ENCODE results near the gene KIF23.

DNA sequence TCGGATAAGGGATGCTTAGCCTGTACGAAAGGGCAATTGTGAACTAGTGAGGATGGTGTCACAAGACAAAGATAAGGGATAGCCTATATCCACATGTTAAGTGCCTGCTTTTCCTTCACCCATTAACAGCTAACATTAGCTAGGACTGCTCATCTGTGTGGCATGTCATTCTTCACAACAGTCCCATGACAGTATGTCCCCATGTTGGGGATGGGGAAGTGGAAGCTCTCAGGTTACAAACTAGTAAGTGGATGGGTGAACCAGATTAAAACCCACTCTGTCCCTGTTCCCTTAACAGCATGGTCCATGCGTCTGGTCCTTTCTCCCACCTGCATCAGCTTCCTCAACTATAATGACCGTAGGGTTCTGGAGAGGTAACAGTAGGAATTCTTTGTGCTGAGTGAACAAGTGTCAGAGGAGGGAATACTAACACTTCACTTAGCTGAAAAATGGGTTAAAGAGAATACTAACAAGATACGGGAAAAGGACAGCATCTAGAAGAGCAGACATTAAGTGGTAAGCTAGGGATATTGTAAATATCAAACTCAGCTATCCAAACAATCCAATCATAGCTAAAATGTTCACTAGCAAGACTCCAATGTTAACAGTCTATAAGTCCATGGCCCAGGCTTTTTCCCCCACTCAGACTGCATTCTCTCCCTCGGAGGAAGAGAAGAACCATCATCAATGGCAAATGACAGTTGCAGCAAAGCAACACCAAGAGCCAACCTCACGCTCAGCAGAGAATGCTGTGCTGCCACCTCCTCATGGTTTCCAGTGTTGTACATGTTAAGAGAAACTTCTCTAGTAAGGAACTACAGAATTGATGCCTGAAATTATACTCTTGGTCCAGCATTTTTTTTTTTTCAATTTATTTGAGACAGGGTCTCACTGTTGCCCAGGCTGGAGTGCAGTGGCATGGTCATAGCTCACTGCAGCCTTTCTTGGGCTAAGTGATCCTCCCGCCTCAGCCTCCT is 43.4 kb downstream of the KIF23 start:
- TF ChIP-seq EZH2 (IDR thresholded peaks at IDR 0.05; ENCODE audit: low read depth, unreplicated experiment), result no peak
- TF ChIP-seq, protein P1, sequence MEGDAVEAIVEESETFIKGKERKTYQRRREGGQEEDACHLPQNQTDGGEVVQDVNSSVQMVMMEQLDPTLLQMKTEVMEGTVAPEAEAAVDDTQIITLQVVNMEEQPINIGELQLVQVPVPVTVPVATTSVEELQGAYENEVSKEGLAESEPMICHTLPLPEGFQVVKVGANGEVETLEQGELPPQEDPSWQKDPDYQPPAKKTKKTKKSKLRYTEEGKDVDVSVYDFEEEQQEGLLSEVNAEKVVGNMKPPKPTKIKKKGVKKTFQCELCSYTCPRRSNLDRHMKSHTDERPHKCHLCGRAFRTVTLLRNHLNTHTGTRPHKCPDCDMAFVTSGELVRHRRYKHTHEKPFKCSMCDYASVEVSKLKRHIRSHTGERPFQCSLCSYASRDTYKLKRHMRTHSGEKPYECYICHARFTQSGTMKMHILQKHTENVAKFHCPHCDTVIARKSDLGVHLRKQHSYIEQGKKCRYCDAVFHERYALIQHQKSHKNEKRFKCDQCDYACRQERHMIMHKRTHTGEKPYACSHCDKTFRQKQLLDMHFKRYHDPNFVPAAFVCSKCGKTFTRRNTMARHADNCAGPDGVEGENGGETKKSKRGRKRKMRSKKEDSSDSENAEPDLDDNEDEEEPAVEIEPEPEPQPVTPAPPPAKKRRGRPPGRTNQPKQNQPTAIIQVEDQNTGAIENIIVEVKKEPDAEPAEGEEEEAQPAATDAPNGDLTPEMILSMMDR (conservative IDR thresholded peaks at IDR 0.05; ENCODE audit: low read depth in 2 of 2), result no peak
- TF ChIP-seq POLR2AphosphoS5 (IDR thresholded peaks at IDR 0.05; ENCODE audit: low read depth), result no peak; the same call in 1 of the 2 replicates
- TF ChIP-seq, protein P2, sequence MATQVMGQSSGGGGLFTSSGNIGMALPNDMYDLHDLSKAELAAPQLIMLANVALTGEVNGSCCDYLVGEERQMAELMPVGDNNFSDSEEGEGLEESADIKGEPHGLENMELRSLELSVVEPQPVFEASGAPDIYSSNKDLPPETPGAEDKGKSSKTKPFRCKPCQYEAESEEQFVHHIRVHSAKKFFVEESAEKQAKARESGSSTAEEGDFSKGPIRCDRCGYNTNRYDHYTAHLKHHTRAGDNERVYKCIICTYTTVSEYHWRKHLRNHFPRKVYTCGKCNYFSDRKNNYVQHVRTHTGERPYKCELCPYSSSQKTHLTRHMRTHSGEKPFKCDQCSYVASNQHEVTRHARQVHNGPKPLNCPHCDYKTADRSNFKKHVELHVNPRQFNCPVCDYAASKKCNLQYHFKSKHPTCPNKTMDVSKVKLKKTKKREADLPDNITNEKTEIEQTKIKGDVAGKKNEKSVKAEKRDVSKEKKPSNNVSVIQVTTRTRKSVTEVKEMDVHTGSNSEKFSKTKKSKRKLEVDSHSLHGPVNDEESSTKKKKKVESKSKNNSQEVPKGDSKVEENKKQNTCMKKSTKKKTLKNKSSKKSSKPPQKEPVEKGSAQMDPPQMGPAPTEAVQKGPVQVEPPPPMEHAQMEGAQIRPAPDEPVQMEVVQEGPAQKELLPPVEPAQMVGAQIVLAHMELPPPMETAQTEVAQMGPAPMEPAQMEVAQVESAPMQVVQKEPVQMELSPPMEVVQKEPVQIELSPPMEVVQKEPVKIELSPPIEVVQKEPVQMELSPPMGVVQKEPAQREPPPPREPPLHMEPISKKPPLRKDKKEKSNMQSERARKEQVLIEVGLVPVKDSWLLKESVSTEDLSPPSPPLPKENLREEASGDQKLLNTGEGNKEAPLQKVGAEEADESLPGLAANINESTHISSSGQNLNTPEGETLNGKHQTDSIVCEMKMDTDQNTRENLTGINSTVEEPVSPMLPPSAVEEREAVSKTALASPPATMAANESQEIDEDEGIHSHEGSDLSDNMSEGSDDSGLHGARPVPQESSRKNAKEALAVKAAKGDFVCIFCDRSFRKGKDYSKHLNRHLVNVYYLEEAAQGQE (IDR thresholded peaks at IDR 0.05; ENCODE audit: unreplicated experiment), result no peak
- no peak for TF ChIP-seq ZNF331 (CRISPR knock-in tag; IDR thresholded peaks at IDR 0.05; ENCODE audit: low read depth)
- no peak for TF ChIP-seq EZH2phosphoT487 (IDR thresholded peaks at IDR 0.05; ENCODE audit: unreplicated experiment)
- TF ChIP-seq CREB1 (CRISPR knock-in tag; IDR thresholded peaks at IDR 0.05; ENCODE audit: low read depth), result no peak
- no peak for TF ChIP-seq JUNB (IDR thresholded peaks at IDR 0.05; ENCODE audit: unreplicated experiment)
- TF ChIP-seq, protein P3, sequence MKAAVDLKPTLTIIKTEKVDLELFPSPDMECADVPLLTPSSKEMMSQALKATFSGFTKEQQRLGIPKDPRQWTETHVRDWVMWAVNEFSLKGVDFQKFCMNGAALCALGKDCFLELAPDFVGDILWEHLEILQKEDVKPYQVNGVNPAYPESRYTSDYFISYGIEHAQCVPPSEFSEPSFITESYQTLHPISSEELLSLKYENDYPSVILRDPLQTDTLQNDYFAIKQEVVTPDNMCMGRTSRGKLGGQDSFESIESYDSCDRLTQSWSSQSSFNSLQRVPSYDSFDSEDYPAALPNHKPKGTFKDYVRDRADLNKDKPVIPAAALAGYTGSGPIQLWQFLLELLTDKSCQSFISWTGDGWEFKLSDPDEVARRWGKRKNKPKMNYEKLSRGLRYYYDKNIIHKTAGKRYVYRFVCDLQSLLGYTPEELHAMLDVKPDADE (IDR thresholded peaks at IDR 0.05), result no peak
- TF ChIP-seq, protein P4, sequence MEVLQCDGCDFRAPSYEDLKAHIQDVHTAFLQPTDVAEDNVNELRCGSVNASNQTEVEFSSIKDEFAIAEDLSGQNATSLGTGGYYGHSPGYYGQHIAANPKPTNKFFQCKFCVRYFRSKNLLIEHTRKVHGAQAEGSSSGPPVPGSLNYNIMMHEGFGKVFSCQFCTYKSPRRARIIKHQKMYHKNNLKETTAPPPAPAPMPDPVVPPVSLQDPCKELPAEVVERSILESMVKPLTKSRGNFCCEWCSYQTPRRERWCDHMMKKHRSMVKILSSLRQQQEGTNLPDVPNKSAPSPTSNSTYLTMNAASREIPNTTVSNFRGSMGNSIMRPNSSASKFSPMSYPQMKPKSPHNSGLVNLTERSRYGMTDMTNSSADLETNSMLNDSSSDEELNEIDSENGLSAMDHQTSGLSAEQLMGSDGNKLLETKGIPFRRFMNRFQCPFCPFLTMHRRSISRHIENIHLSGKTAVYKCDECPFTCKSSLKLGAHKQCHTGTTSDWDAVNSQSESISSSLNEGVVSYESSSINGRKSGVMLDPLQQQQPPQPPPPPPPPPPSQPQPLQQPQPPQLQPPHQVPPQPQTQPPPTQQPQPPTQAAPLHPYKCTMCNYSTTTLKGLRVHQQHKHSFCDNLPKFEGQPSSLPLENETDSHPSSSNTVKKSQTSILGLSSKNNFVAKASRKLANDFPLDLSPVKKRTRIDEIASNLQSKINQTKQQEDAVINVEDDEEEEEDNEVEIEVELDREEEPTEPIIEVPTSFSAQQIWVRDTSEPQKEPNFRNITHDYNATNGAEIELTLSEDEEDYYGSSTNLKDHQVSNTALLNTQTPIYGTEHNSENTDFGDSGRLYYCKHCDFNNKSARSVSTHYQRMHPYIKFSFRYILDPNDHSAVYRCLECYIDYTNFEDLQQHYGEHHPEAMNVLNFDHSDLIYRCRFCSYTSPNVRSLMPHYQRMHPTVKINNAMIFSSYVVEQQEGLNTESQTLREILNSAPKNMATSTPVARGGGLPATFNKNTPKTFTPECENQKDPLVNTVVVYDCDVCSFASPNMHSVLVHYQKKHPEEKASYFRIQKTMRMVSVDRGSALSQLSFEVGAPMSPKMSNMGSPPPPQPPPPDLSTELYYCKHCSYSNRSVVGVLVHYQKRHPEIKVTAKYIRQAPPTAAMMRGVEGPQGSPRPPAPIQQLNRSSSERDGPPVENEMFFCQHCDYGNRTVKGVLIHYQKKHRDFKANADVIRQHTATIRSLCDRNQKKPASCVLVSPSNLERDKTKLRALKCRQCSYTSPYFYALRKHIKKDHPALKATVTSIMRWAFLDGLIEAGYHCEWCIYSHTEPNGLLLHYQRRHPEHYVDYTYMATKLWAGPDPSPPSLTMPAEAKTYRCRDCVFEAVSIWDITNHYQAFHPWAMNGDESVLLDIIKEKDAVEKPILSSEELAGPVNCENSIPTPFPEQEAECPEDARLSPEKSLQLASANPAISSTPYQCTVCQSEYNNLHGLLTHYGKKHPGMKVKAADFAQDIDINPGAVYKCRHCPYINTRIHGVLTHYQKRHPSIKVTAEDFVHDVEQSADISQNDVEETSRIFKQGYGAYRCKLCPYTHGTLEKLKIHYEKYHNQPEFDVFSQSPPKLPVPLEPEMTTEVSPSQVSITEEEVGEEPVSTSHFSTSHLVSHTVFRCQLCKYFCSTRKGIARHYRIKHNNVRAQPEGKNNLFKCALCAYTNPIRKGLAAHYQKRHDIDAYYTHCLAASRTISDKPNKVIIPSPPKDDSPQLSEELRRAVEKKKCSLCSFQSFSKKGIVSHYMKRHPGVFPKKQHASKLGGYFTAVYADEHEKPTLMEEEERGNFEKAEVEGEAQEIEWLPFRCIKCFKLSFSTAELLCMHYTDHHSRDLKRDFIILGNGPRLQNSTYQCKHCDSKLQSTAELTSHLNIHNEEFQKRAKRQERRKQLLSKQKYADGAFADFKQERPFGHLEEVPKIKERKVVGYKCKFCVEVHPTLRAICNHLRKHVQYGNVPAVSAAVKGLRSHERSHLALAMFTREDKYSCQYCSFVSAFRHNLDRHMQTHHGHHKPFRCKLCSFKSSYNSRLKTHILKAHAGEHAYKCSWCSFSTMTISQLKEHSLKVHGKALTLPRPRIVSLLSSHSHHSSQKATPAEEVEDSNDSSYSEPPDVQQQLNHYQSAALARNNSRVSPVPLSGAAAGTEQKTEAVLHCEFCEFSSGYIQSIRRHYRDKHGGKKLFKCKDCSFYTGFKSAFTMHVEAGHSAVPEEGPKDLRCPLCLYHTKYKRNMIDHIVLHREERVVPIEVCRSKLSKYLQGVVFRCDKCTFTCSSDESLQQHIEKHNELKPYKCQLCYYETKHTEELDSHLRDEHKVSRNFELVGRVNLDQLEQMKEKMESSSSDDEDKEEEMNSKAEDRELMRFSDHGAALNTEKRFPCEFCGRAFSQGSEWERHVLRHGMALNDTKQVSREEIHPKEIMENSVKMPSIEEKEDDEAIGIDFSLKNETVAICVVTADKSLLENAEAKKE (CRISPR knock-in tag; IDR thresholded peaks at IDR 0.05), result no peak

All from GM23338 (cell line).